ENCODE data around the gene ENTPD6. TPM values are rescaled to one million over a fixed set of nuclear protein-coding genes. Genes with fewer than 3 reads are reported as not detected.

ENTPD6 gene
- total RNA-seq, 4 donors from 2014 or later = 20.7 to 47.2 (median 30.7) TPM

DNA sequence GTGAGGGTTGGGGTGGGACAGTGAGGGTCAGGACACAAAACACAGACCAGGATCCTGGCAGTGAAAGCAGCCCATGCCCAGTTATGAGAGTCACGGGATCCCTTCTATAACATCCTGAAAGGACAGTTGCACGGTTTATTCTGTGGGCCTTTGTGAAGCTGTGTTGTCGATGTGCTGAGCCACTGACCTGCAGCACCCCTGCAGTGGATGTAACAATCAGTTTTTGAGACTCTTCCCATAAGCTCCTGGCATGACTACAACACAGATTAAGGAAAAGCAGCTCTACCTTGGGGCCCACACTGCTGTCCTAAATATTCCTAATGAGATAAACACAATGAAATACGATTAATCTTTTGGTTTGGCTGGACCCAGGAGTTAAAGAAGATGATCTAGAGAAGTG, 56.0 kb downstream of the ENTPD6 start:
- H3K36me3 ChIP-seq = no peaks in the 10 kb centered on the region
- DNase-seq = no peak
- H3K27ac ChIP-seq = no peak overlapping the region
- H3K9me3 ChIP-seq = no peaks in the 10 kb centered on the region
- intact Hi-C loops (cut with DNase I; ENCODE audit: low total_unique reads) = no loop called here
- no peak overlapping the region for H3K4me3 ChIP-seq
- TF ChIP-seq POLR2A (IDR thresholded peaks at IDR 0.05) (no peak), CTCF (IDR thresholded peaks at IDR 0.05) (no peak)
- peaks cover 0 to 18% of the 10 kb centered on the region in 2 donors for H3K4me1 ChIP-seq
- H3K27me3 ChIP-seq = no peaks in the 10 kb centered on the region

GRCh38 chr20:25252230-25252651, 56.7 kb downstream of the ENTPD6 start:
- intact Hi-C loops (cut with DNase I; ENCODE audit: low total_unique reads) = no loop called here
- Histone ChIP-seq H3K27ac (no peak overlapping the region), H3K9me3 (no peaks in the 10 kb centered on the region), H3K4me3 (no peak overlapping the region), H3K27me3 (no peaks in the 10 kb centered on the region), H3K36me3 (no peaks in the 10 kb centered on the region), H3K4me1 (peaks cover 0 to 13% of the 10 kb centered on the region in 2 donors)
- no peak for DNase-seq
- no peak for TF ChIP-seq POLR2A (IDR thresholded peaks at IDR 0.05)
- no peak for TF ChIP-seq CTCF (IDR thresholded peaks at IDR 0.05)

- no peak for DNase-seq
- Histone ChIP-seq H3K9me3 (no peaks in the 10 kb centered on the region), H3K36me3 (no peaks in the 10 kb centered on the region), H3K27me3 (no peaks in the 10 kb centered on the region), H3K4me1 (peaks cover 0 to 11% of the 10 kb centered on the region in 2 donors), H3K27ac (no peak overlapping the region), H3K4me3 (no peak overlapping the region)
- intact Hi-C loops (cut with DNase I; ENCODE audit: low total_unique reads) = no loop called here
- TF ChIP-seq CTCF (IDR thresholded peaks at IDR 0.05) = no peak
Observed at GRCh38 chr20:25252686-25253421, 57.3 kb downstream of the ENTPD6 start.

DNA sequence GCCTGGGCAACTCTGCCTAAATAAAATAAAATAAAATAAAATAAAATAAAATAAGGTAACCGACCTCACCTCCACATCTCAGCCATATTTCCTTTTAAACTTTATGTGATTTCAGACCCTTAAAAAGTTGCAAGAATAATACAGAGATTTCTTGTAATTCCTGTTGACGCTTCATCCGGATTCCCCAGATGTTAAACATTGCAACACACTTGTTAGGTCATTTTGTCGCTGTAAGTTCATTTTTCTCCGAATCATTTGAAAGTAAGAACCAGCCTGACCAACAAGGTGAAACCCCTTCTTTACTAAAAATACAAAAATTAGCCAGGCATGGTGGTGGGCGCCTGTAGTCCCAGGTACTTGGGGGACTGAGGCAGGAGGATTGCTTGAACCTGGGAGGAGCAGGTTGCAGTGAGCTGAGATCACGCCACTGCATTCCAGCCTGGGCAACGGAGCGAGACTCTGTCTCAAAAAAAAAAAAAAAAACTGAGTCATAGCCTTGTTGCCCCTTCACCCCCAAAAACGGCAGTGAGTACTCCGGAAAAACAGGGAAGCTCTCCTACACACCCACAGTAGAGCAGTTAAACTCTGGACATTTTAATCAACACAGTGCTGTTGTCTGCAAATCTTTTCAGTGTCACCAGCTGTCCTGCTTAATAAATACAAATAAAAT, 58.2 kb downstream of the ENTPD6 start:
- no peaks in the 10 kb centered on the region for H3K9me3 ChIP-seq
- H3K27ac ChIP-seq = no peak overlapping the region
- TF ChIP-seq CTCF (IDR thresholded peaks at IDR 0.05) (no peak), POLR2A (IDR thresholded peaks at IDR 0.05) (no peak)
- H3K4me3 ChIP-seq = no peak overlapping the region
- H3K4me1 ChIP-seq = peaks cover 0 to 11% of the 10 kb centered on the region in 2 donors
- H3K27me3 ChIP-seq = no peaks in the 10 kb centered on the region
- intact Hi-C loops (cut with DNase I; ENCODE audit: low total_unique reads) = no loop called here
- DNase-seq = no peak
- no peaks in the 10 kb centered on the region for H3K36me3 ChIP-seq

GRCh38 chr20:25254571-25254970, 59.1 kb downstream of the ENTPD6 start:
- Histone ChIP-seq H3K27ac (no peak overlapping the region), H3K36me3 (no peaks in the 10 kb centered on the region), H3K4me1 (peaks cover 0 to 11% of the 10 kb centered on the region in 2 donors), H3K4me3 (no peak overlapping the region), H3K27me3 (no peaks in the 10 kb centered on the region), H3K9me3 (no peaks in the 10 kb centered on the region)
- intact Hi-C loops (cut with DNase I; ENCODE audit: low total_unique reads) = no loop called here
- no peak for TF ChIP-seq POLR2A (IDR thresholded peaks at IDR 0.05)
- TF ChIP-seq CTCF (IDR thresholded peaks at IDR 0.05) = no peak
- no peak for DNase-seq

Data from uterus (tissue), 4 donors.